GM12874 (cell line): ENCODE results near the gene ALPP.

ENCODE experiments used
- CTCF ChIP-seq: IDR thresholded peaks from 2 replicates; pipeline ENCODE4 v1.5.1; 2011; ENCODE audit warnings: low read depth, mild to moderate bottlenecking, control low read depth, low read length, moderate library complexity; ENCODE audit not compliant: insufficient read depth

The ALPP gene

GRCh38 chr2:232349946-232350635 lies 28.5 kb upstream of the ALPP start:
- no peak for TF ChIP-seq CTCF

GRCh38 chr2:232350804-232351685 lies 27.5 kb upstream of the ALPP start:
- no peak for TF ChIP-seq CTCF

- TF ChIP-seq CTCF, result no peak
These were observed 26.7 kb upstream of the ALPP start for GRCh38 chr2:232351686-232352510.

- no peak for TF ChIP-seq CTCF
These were observed 25.9 kb upstream of the ALPP start for GRCh38 chr2:232352511-232353091.

- no peak for TF ChIP-seq CTCF
These were observed 25.5 kb upstream of the ALPP start for GRCh38 chr2:232353096-232353495.

- TF ChIP-seq CTCF, result no peak
These were observed 24.9 kb upstream of the ALPP start for GRCh38 chr2:232353660-232354059.
